Mammary epithelial cell (primary cell): Measurements from ENCODE around the gene TBL3.
"Not testable (repeated sequence)": the region's sequence is repeated elsewhere in the genome, so short reads cannot be mapped to it uniquely, and the experiment has no call there.

Experiments
- EZH2 ChIP-seq: IDR thresholded peaks from 2 replicates; pipeline ENCODE4 v1.6.1; 2012; ENCODE audit warnings: low read length, inconsistent platforms, borderline replicate concordance
- TF ChIP-seq, protein P1 (sequence below), 2 donors: IDR thresholded peaks in 1 of 2; conservative IDR thresholded peaks in 1 of 2; 2 replicates each; pipeline ENCODE4 v1.5.1; 2011 to 2012; ENCODE audit warnings: inconsistent platforms in 2 of 2, low read length in 2 of 2, mild to moderate bottlenecking in 2 of 2, control low read depth in 1 of 2, low read depth in 1 of 2; ENCODE audit not compliant: insufficient read depth in 1 of 2; ENCODE audit errors: extremely low read depth in 1 of 2

DNA sequence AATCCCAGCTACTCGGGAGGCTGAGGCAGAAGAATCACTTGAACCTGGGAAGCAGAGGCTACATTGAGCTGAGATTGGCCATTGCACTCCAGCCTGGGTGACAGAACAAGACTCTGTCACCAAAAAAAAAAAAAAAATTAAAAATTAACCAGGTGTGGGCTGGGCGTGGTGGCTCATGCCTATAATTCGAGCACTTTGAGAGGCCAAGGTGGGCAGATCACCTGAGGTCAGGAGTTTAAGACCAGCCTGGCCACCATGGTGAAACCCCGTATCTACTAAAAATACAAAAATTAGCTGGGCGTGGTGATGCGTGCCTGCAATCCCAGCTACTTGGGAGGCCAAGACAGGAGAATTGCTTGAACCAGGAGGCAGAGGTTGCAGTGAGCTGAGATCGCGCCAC lies 32.0 kb upstream of the TBL3 start:
- TF ChIP-seq, protein P1, sequence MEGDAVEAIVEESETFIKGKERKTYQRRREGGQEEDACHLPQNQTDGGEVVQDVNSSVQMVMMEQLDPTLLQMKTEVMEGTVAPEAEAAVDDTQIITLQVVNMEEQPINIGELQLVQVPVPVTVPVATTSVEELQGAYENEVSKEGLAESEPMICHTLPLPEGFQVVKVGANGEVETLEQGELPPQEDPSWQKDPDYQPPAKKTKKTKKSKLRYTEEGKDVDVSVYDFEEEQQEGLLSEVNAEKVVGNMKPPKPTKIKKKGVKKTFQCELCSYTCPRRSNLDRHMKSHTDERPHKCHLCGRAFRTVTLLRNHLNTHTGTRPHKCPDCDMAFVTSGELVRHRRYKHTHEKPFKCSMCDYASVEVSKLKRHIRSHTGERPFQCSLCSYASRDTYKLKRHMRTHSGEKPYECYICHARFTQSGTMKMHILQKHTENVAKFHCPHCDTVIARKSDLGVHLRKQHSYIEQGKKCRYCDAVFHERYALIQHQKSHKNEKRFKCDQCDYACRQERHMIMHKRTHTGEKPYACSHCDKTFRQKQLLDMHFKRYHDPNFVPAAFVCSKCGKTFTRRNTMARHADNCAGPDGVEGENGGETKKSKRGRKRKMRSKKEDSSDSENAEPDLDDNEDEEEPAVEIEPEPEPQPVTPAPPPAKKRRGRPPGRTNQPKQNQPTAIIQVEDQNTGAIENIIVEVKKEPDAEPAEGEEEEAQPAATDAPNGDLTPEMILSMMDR (conservative IDR thresholded peaks at IDR 0.05 in 1 of 2, IDR thresholded peaks at IDR 0.05 in 1 of 2; ENCODE audit: extremely low read depth in 1 of 2, insufficient read depth in 1 of 2, low read depth in 1 of 2, low read length in 2 of 2), result not testable (repeated sequence)
- not testable (repeated sequence) for TF ChIP-seq EZH2
